IgD-negative memory B cell (primary cell): ENCODE data around the gene RRP1B. TPM values are rescaled to one million over a fixed set of nuclear protein-coding genes. Genes with fewer than 3 reads are reported as not detected.
A peak's percentile ranks its signal among the peaks of the same experiment; 100 is the strongest.
"Not testable (repeated sequence)": the region's sequence is repeated elsewhere in the genome, so short reads cannot be mapped to it uniquely, and the experiment has no call there.

Experiments used
- H3K27ac Mint-ChIP-seq, 3 donors: one replicate each; pipeline ENCODE4 v1.8.0; 2020 to 2022; ENCODE audit warnings: mild to moderate bottlenecking in 3 of 3, mixed read lengths in 3 of 3, moderate library complexity in 1 of 3
- H3K27me3 Mint-ChIP-seq: one replicate; pipeline ENCODE4 v1.8.0; 2021; ENCODE audit warnings: mixed read lengths
- H3K36me3 Mint-ChIP-seq: one replicate; pipeline ENCODE4 v1.8.0; 2020; ENCODE audit warnings: mild to moderate bottlenecking, mixed read lengths
- H3K4me1 Mint-ChIP-seq, 3 donors: one replicate each; pipeline ENCODE4 v1.8.0; 2020 to 2022; ENCODE audit warnings: mixed read lengths in 3 of 3, mild to moderate bottlenecking in 1 of 3
- H3K4me3 Mint-ChIP-seq, 4 donors: one replicate each; pipeline ENCODE4 v1.8.0; 2020 to 2022; ENCODE audit warnings: mild to moderate bottlenecking in 4 of 4, mixed read lengths in 4 of 4, moderate library complexity in 3 of 4
- H3K9me3 Mint-ChIP-seq, 3 donors: one replicate each; pipeline ENCODE4 v1.8.0; 2020 to 2021; ENCODE audit warnings: mixed read lengths in 3 of 3, mild to moderate bottlenecking in 1 of 3
- polyA plus RNA-seq: library from polyadenylated mRNA; unstranded; fragments of 300-500 nt; fragmentation: Illumina TruSeq; gene quantifications from one replicate; pipeline ENCODE4 v1.2.3, GENCODE V29; 2021

RRP1B gene, protein sequence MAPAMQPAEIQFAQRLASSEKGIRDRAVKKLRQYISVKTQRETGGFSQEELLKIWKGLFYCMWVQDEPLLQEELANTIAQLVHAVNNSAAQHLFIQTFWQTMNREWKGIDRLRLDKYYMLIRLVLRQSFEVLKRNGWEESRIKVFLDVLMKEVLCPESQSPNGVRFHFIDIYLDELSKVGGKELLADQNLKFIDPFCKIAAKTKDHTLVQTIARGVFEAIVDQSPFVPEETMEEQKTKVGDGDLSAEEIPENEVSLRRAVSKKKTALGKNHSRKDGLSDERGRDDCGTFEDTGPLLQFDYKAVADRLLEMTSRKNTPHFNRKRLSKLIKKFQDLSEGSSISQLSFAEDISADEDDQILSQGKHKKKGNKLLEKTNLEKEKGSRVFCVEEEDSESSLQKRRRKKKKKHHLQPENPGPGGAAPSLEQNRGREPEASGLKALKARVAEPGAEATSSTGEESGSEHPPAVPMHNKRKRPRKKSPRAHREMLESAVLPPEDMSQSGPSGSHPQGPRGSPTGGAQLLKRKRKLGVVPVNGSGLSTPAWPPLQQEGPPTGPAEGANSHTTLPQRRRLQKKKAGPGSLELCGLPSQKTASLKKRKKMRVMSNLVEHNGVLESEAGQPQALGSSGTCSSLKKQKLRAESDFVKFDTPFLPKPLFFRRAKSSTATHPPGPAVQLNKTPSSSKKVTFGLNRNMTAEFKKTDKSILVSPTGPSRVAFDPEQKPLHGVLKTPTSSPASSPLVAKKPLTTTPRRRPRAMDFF
- 24.3 TPM for polyA plus RNA-seq

DNA sequence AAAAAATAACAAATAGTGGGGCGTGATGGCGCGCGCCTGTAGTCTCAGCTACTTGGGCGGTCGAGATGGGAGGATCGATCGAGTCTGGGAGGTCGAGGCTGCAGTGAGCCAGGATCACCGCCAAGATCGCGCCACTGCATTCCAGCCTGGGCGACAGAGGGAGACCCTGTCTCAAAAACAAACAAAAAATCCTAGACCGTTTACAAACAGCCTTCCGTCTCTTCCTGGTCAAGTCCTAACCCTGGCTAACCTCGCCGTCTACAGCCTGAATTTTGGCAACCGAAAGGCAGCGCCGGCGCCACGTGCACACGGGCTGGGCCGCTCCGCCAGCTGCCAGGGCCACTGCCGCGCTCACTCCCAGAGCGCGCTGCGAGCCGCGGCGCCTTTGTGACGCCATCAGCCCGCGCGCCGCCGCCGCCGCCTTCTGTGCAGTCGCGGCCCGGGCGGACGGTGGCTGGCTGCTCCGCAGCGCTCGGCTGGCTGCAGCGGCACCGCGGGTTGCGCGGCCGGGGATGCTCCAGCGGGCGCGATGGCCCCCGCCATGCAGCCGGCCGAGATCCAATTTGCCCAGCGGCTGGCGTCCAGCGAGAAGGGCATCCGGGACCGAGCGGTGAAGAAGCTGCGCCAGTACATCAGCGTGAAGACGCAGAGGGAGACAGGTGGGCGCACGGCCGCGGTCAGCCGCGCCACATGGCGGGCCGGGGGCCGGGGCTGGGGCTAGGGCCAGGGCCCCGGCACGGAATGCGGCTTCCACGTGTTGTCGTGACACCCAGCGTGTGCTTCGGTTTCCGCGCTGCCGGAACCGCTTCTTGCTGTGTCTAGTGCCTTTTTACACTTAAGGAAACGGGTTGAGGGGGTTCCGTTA lies at the start of gene RRP1B, which contains the start of gene HSF2BP:
Gene RRP1B, plus strand, starts transcription at position 425 of the 865 bp plus-strand sequence. Its CDS starts 105 bp downstream, at position 530.
Gene HSF2BP, minus strand, starts transcription at position 353 of the 865 bp plus-strand sequence. CDS start 1,392 bp downstream, outside the sequence.
- no peaks in the 10 kb centered on the region for H3K27me3 Mint-ChIP-seq
- no peaks in the 10 kb centered on the region for H3K9me3 Mint-ChIP-seq
- no peaks in the 10 kb centered on the region for H3K36me3 Mint-ChIP-seq
- H3K4me1 Mint-ChIP-seq, result peaks cover 19 to 30% (median 25%) of the 10 kb centered on the region in 3 donors
- H3K27ac Mint-ChIP-seq, result peak within 1 kb of the TSS; percentile 87 to 94 (median 90)
- peak within 1 kb of the TSS; percentile 83 to 98 (median 94) for H3K4me3 Mint-ChIP-seq

DNA sequence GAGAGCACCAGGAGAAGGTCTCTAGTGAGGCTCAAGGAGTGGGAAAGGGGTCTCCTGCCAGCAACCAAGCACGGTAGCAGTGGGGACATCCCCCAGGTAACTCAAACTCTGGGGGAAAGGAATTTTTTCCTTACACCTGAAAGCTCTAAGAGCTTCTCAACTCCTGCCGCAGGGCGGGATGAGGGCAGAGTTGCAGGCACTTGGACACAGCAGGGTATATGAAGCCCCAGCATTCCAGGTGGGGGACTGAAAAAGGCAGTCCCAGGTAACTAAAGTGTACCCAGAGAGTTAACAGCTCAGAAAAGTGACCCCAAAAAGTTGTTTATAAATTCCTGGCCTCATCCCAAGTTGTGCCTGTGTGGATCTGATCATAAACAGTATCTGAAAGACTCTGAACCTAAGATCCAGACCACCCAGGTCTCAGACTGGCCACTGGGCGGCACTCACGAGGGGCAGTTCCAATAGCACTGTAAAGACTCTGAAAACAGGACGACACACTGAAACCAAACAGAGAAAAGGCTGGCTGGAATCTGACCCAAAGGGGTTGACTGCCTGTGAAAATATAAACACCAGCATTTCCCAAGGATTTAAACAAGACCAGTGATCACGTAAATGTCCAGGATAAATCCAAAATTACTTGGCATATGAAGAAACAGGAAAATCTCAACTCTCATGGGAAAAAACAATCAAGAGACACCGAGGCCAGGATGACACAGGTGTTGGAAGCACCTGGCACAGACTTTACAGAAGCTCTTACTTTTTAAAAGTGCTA lies 47.6 kb upstream of the RRP1B start:
- H3K27me3 Mint-ChIP-seq, result no peaks in the 10 kb centered on the region
- no peaks in the 10 kb centered on the region for H3K36me3 Mint-ChIP-seq
- no peak overlapping the region for H3K27ac Mint-ChIP-seq
- H3K4me3 Mint-ChIP-seq, result peak overlapping the region in 1 of 4 donors; percentile 37
- H3K9me3 Mint-ChIP-seq, result no peaks in the 10 kb centered on the region
- H3K4me1 Mint-ChIP-seq, result peaks cover 2 to 7% (median 7%) of the 10 kb centered on the region in 3 donors

DNA sequence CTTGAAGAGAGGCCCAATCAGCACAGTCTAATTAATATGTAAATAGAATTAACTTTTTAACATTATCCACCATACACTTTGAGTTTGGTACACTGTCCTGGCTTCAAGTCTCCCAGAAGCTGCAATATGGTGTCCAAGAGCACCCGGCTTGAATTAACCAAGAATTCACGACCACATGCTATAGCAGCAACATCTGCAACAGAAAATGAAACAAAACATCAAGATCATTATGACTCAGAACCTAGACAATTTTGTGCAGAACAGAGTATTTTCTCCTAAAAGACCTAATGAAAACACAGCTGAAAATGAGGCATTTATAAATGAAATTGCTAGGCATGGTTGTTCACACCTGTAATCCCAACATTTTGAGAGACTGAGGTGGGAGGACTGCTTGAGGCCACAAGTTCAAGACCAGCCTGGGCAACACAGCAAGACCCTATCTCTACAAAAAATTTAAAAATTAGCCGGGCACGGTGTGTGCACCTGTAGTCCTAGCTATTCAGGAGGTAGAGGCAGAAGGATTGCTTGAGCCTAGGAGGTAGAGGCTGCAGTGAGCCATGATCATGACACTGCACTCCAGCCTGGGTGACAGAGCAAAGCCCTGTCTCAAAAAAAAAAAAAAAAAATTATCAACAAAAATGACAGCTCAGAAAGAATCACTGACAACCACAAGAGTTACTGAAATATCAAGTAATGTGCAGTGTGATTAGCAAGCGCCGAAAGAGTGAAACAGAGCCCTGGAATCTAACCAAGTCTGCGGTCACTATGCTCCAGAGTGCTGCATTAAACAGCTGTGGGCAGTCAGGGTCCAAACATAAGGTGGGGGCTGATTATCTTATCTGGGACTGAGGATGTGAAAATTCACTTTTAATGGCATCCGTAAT lies 45.4 kb upstream of the RRP1B start:
- Mint-ChIP-seq H3K27ac (no peak overlapping the region), H3K27me3 (no peaks in the 10 kb centered on the region), H3K4me3 (no peak overlapping the region), H3K4me1 (peaks cover 0 to 3% (median 2%) of the 10 kb centered on the region in 3 donors), H3K9me3 (no peaks in the 10 kb centered on the region), H3K36me3 (no peaks in the 10 kb centered on the region)

DNA sequence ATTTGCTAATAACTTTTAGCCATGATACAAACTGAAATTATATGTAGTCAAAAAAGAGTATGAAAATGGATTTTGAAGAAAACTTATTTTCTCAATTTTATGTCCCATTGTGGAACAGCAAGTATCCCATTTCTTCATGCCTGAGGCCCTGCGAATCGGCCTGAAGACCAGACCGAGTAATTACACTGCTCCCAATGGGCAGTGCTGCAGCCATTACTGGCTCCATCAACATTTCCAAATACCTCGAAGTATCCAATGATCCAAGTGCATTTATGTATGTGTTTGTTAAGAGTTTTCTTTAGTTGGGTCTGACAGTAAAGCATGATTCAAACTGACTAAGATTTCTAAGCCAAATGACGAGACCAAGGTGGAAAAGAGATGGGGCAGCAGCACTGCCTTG lies 44.5 kb upstream of the RRP1B start:
- Mint-ChIP-seq H3K36me3 (no peaks in the 10 kb centered on the region), H3K9me3 (peaks cover 0 to under 1% (median 0%) of the 10 kb centered on the region in 3 donors), H3K27me3 (no peaks in the 10 kb centered on the region), H3K27ac (no peak overlapping the region), H3K4me3 (no peak overlapping the region), H3K4me1 (peaks cover 0 to 3% (median 2%) of the 10 kb centered on the region in 3 donors)

DNA sequence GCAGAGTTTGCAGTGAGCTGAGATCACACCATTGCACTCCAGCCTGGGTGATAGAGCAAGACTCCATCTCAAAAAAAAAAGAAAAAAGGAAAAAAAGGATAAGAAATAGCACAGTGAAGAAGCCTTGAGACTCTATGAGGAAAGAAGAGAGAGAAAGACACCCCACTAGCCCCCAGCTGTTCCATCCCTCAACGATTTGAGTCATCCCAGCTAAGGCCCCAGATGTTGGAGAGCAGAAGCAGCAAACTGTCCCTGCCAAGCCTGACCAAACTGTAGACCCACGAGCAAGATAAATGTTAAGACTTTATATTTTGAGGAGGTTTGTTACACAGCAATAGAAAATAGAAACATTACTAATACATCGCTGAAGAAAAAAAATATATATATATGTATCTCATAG lies 42.5 kb upstream of the RRP1B start:
- H3K36me3 Mint-ChIP-seq, H3K4me3 Mint-ChIP-seq, H3K9me3 Mint-ChIP-seq, H3K4me1 Mint-ChIP-seq, H3K27me3 Mint-ChIP-seq, H3K27ac Mint-ChIP-seq: not testable (repeated sequence)

DNA sequence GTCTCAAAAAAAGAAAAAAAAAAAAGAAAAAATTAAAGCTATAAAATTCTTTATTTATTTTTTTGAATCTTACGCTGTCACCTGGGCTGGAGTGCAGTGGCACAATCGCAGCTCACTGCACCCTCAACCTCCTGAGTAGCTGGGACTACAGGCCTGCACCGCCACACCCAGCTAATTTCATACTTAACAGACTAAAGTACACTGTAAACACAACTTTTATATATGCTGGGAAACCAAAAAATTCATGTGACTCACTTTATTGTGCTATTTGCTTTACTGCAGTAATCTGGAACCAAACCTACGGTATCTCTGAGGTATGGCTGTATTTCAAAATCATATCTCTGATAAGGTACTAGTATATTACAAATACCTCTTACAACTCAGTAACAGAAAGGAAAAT lies 40.4 kb upstream of the RRP1B start:
- H3K4me3 Mint-ChIP-seq, result peak overlapping the region in 1 of 4 donors; percentile 37
- H3K27ac Mint-ChIP-seq, result no peak overlapping the region
- peaks cover 6% of the 10 kb centered on the region for H3K27me3 Mint-ChIP-seq
- H3K4me1 Mint-ChIP-seq, result peaks cover 0 to 6% (median 1%) of the 10 kb centered on the region in 3 donors
- peaks cover 2 to 4% (median 4%) of the 10 kb centered on the region in 3 donors for H3K9me3 Mint-ChIP-seq
- peaks cover 2% of the 10 kb centered on the region for H3K36me3 Mint-ChIP-seq

DNA sequence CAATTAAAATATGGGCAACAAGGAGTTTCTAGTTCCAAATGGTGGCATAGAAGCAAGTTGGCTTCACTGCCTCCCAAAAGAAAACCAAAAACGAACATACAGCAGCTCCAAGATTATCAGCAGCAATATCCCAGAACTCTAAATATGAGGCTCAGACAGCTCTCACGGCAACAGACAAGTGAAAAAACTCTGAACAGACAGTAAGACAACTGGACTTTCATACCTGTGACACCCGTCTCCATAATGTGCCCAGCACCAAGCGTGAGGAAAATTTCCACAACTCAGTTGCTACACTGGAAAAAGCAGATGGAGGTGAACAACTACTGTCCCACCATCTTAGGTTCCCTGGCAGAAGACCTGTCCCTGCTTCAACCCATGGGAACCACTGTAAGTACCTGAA lies 40.0 kb upstream of the RRP1B start:
- Mint-ChIP-seq H3K4me3 (no peak overlapping the region), H3K36me3 (peaks cover 2% of the 10 kb centered on the region), H3K27ac (no peak overlapping the region), H3K9me3 (peaks cover 2 to 4% (median 4%) of the 10 kb centered on the region in 3 donors), H3K4me1 (peaks cover 0 to 6% (median 1%) of the 10 kb centered on the region in 3 donors), H3K27me3 (peaks cover 6% of the 10 kb centered on the region)

DNA sequence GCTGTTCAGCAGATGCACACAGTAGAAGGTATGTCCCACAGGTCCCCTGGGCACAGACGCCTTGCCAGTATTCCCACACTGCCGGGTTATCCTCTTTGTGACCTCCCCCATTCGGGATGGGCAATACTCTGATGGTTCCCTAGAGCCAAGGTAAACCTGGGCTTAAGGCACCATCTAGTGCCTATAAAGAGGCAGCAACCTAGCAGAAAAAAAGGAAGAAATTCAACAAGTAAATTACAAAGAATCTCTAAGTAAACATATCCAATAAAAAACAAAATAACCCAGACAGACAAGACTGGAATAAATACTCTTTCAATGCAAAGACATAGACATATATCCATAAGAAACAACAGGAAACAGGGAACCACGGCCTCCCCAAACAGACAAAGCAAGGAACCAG lies 39.5 kb upstream of the RRP1B start:
- no peak overlapping the region for H3K27ac Mint-ChIP-seq
- peak overlapping the region in 1 of 4 donors; percentile 49 for H3K4me3 Mint-ChIP-seq
- peaks cover 0 to 6% (median 1%) of the 10 kb centered on the region in 3 donors for H3K4me1 Mint-ChIP-seq
- peaks cover 2% of the 10 kb centered on the region for H3K36me3 Mint-ChIP-seq
- peaks cover 2 to 4% (median 4%) of the 10 kb centered on the region in 3 donors for H3K9me3 Mint-ChIP-seq
- peaks cover 6% of the 10 kb centered on the region for H3K27me3 Mint-ChIP-seq

DNA sequence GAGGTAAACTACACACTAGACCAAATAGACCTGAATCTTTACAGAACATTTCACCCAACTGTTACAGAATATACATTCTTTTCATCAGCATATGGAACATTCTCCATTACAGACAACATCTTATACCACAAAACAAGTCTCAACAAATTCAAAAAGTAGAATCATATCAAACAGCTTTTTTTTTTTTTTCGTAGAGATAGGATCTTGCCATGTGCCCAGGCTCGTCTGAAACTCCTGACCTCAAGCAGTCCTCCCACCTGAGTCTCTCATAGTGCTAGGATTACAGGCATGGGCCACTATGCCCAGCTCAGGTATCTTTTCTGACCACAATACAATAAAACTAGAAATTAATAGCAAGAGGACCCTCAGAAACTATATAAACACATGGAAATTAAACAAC lies 36.6 kb upstream of the RRP1B start:
- Mint-ChIP-seq H3K4me3 (no peak overlapping the region), H3K36me3 (peaks cover 2% of the 10 kb centered on the region), H3K27ac (no peak overlapping the region), H3K27me3 (peaks cover 6% of the 10 kb centered on the region), H3K4me1 (peaks cover 0 to 6% (median 1%) of the 10 kb centered on the region in 3 donors), H3K9me3 (peaks cover 2 to 4% (median 4%) of the 10 kb centered on the region in 3 donors)

DNA sequence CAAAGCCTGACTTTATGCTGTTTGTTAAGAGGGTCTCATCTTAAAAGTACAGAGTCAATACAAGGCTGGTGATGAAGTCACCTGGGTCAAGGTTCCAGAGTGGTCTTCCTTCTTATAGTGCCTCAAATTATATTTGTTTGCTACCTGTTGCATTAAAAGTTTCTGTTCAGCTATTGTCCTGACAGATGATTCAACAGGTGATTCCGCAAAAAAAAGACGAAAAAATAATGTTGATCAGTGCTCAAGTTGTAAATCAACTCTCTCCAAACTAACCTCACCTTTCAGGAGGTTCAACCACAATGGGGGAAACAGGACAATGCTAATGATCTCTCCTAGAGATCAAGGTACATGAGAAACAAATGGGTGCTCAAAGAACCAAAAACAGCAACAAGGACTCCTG lies 35.8 kb upstream of the RRP1B start:
- Mint-ChIP-seq H3K4me3 (no peak overlapping the region), H3K27me3 (peaks cover 6% of the 10 kb centered on the region)

DNA sequence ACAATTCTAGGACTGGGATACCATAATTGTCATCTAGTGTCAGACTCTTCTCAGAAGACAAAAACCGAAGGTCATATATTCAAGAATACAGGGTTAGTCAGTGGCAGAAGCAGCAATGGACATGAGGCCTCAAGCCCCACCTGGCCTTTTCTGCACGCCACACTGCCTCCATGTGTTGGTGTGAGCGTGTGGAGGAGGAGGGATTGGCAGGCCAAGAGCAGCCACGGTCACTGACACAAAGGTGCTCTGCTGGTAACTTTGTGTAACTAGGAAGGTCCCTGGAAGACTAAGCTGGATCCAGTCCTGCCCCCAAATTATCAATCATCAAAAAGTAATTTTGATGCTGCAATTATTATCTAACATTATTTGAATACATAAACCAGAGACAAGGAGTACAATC lies 35.0 kb upstream of the RRP1B start:
- Mint-ChIP-seq H3K4me1 (peaks cover 0 to 6% (median 1%) of the 10 kb centered on the region in 3 donors), H3K9me3 (peaks cover 2 to 9% (median 7%) of the 10 kb centered on the region in 3 donors)

More for the DNA sequence above, 35.8 kb upstream of the RRP1B start:
- H3K36me3 Mint-ChIP-seq, result peaks cover 2% of the 10 kb centered on the region
- peaks cover 0 to 6% (median 1%) of the 10 kb centered on the region in 3 donors for H3K4me1 Mint-ChIP-seq
- peaks cover 2 to 9% (median 4%) of the 10 kb centered on the region in 3 donors for H3K9me3 Mint-ChIP-seq
- no peak overlapping the region for H3K27ac Mint-ChIP-seq

DNA sequence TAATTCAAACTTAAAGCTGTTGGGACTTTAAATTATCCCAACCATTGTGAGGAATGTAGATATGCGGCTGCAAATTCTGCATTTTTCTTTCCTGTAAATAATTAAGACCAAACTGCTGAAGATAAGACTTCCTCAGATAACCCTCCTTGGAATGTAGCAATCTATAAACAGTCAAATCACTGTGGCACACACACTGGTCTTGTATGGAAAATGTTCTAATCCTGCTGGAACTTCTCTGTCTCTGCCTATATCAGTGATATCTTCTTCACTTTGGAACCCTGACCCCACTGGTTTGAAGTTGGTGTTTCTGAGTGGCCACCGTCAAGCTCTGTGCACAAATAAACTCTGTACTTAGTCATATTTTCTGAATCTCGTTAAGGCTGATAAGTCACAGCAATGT lies 33.0 kb upstream of the RRP1B start:
- Mint-ChIP-seq H3K4me1 (peaks cover 0 to 1% (median 0%) of the 10 kb centered on the region in 3 donors), H3K4me3 (no peak overlapping the region), H3K27ac (no peak overlapping the region), H3K27me3 (peaks cover 6% of the 10 kb centered on the region), H3K36me3 (no peaks in the 10 kb centered on the region), H3K9me3 (peaks cover 0 to 4% (median 3%) of the 10 kb centered on the region in 3 donors)

More for the DNA sequence above, 35.0 kb upstream of the RRP1B start:
- peaks cover 6% of the 10 kb centered on the region for H3K27me3 Mint-ChIP-seq
- no peak overlapping the region for H3K27ac Mint-ChIP-seq
- H3K36me3 Mint-ChIP-seq, result peaks cover 2% of the 10 kb centered on the region
- no peak overlapping the region for H3K4me3 Mint-ChIP-seq

DNA sequence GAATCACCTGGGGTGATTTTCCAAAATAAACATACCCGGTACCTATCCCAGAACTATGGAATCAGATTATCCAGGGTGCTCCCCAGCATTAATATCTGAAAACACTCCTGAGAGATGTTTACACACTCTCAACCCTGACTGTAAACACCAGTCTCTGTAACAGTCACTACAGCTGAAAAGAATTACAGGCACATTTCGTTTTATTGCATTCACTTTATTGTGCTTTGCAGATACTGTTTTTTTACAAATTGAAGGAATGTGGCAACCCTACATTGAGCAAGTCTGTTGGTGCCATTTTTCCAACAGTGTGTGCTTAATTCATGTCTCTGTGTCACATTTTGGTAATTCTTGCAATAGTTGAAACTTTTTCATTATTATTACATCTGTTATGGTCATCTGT lies 31.8 kb upstream of the RRP1B start:
- H3K27me3 Mint-ChIP-seq, result peaks cover 5% of the 10 kb centered on the region
- no peaks in the 10 kb centered on the region for H3K36me3 Mint-ChIP-seq
- H3K4me1 Mint-ChIP-seq, result no peaks in the 10 kb centered on the region
- no peak overlapping the region for H3K4me3 Mint-ChIP-seq
- H3K27ac Mint-ChIP-seq, result no peak overlapping the region
- H3K9me3 Mint-ChIP-seq, result peaks cover 0 to 4% (median 3%) of the 10 kb centered on the region in 3 donors
